Activated naive CD4-positive, alpha-beta T cell treated with anti-CD3 and anti-CD28 coated beads, Interleukin-2, amount 50 U/mL, for 72 hours (primary cell): ENCODE data around the gene ACSM3. TPM values are rescaled to one million over a fixed set of nuclear protein-coding genes. Genes with fewer than 3 reads are reported as not detected.
A peak's percentile ranks its signal among the peaks of the same experiment; 100 is the strongest.

Source experiments
- ATAC-seq, 2 donors: fragments of 150-1000 bp; cut with Tn5 transposase; 2 replicates each; pipeline ENCODE4 v1.10.0; 2021; ENCODE audit warnings: mild to moderate bottlenecking in 2 of 2, moderate library complexity in 2 of 2
- DNase-seq, 2 donors: peaks; one replicate each; pipeline ENCODE4 v3.0.0; 2021 to 2022; ENCODE audit warnings: low spot score in 2 of 2
- H3K27ac Mint-ChIP-seq, 2 donors: one replicate each; pipeline ENCODE4 v1.8.0; 2022; ENCODE audit warnings: mild to moderate bottlenecking in 2 of 2, mixed read lengths in 2 of 2
- H3K36me3 Mint-ChIP-seq, 2 donors: one replicate each; pipeline ENCODE4 v1.8.0; 2022; ENCODE audit warnings: mixed read lengths in 2 of 2
- H3K9me3 Mint-ChIP-seq, 2 donors: one replicate each; pipeline ENCODE4 v1.8.0; 2022; ENCODE audit warnings: mixed read lengths in 2 of 2
- total RNA-seq, 2 donors: library from RNA; stranded (reverse); gene quantifications; one replicate each; pipeline ENCODE4 v1.2.3, GENCODE V29; 2022

ACSM3 gene
- total RNA-seq, 2 donors from 2014 or later, result 18.1 to 55.0 TPM

DNA sequence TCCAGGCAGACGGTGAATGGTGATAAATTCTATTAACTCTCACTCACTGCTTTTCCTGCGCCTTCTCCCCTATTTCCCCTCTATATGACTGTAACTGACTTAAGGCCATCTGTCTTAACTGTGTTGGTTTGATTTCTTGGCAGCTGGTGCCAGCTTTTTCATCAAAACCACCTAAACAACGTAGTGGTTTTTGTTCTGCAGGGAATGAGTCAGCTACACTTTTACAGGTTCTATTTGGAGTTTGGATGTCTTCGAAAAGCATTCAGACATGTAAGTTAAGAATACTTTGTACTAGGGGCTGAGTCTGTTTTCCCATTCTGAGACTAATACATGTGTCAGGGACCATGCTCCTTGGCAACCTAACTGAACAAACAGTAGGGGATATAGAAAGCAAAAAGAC is 51.0 kb downstream of the ACSM3 start:
- Mint-ChIP-seq H3K9me3 (no peaks in the 10 kb centered on the region), H3K27ac (no peak overlapping the region), H3K36me3 (peaks cover 0 to 12% of the 10 kb centered on the region in 2 donors)
- no peak for DNase-seq
- peak; percentile 51 to 89 for ATAC-seq

DNA sequence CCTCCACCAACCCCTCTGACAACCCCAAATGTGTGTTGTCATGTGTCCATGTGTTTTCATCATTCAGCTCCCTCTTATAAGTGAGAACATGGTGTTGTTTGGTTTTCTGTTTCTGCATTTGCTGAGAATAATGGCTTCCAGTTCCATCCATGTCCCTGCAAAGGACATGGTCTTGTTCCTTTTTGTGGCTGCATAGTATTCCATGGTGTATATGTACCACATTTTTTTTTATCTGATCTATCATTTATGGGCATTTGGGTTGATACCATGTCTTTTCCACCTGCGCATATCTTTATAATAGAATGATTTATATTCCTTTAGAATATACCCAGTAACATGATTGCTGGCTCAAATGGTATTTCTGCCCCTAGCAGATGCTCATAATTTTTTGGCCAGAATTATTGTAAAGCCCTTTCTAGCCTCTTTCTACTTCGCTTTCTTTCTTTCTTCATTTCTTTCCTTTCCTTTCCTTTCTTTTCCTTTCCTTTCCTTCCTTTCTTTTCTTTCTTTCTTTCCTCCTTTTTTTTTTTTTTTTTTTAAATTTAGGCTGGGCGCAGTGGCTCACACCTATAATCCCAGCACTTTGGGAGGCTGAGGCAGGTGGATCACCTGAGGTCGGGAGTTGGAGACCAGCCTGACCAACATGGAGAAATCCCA is 55.2 kb downstream of the ACSM3 start:
- H3K9me3 Mint-ChIP-seq, result no peaks in the 10 kb centered on the region
- DNase-seq, result no peak
- H3K36me3 Mint-ChIP-seq, result peaks cover 0 to 31% of the 10 kb centered on the region in 2 donors
- ATAC-seq, result no peak
- no peak overlapping the region for H3K27ac Mint-ChIP-seq

DNA sequence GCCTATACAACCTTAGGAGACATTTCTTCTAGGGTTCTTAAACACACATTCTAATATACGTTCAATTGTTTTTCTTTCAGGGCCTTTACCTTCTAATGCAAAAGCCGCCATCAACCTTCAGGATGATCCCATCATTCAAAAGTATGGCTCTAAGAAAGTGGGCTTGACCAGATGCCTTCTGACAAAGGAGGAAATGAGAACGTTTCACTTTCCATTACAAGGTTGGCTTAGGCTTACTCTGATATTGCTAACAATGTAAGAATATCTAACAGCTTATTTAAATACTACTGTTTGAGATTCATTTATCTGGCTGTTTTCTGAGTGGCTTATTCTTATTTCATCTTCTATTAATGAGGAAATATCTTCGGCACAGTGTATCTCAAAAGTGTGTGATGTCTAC is 57.9 kb downstream of the ACSM3 start:
- ATAC-seq, result no peak
- Mint-ChIP-seq H3K27ac (no peak overlapping the region), H3K36me3 (peaks cover 0 to 35% of the 10 kb centered on the region in 2 donors), H3K9me3 (no peaks in the 10 kb centered on the region)
- DNase-seq, result no peak

- no peak for DNase-seq
- Mint-ChIP-seq H3K27ac (no peak overlapping the region), H3K9me3 (no peaks in the 10 kb centered on the region), H3K36me3 (peaks cover 0 to 35% of the 10 kb centered on the region in 2 donors)
- no peak for ATAC-seq
Measured at GRCh38 chr16:20822521-20823325, 58.9 kb downstream of the ACSM3 start.

DNA sequence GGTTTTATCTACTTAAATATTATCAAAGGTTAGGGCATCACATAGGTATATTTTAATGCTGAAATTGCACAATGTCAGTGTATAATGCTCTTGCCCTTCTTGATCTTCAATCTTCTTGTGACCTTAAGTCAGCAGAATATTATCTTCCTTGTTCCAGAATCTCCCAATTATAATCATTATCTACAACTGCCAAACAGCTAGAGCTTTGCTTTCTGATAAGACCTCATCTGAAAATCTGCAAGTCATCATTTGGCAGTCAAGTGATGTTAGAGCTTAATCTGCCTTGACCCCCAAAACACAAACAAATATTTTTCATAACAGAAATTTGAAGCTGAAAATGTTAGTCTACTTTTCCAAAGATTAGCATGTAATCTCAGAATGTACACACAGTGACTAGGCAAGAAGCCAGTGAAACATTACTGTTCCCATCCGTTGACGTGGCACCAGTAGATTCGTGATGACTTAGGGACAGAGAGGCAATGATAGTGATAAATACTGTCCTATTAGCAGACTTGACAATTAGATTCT is 62.3 kb downstream of the ACSM3 start:
- Mint-ChIP-seq H3K9me3 (no peaks in the 10 kb centered on the region), H3K36me3 (peaks cover 0 to 35% of the 10 kb centered on the region in 2 donors), H3K27ac (no peak overlapping the region)
- ATAC-seq, result no peak
- DNase-seq, result no peak

DNA sequence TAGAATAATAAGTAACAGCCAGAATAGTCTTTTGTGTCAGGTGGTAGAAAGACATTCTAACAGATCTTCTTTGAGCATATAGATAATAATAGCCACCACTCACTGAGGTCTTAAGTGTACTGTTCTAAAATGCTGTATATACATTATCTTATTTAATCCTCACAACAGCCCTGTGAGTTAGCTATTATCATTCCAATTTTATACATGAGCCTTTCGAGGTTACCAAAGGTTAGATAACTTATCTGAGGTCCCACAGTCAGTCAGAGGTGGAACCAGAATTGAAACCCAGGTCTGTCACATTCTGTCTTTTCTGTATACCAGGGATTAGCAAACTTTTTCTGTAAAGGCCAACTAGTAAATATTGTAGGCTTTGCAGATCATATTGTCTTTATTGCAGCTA is 65.7 kb downstream of the ACSM3 start:
- DNase-seq (no peak), ATAC-seq (no peak)
- Mint-ChIP-seq H3K27ac (no peak overlapping the region), H3K36me3 (peaks cover 7 to 26% of the 10 kb centered on the region in 2 donors), H3K9me3 (no peaks in the 10 kb centered on the region)

GRCh38 chr16:20830372-20830771 is 66.6 kb downstream of the ACSM3 start:
- no peak for ATAC-seq

DNA sequence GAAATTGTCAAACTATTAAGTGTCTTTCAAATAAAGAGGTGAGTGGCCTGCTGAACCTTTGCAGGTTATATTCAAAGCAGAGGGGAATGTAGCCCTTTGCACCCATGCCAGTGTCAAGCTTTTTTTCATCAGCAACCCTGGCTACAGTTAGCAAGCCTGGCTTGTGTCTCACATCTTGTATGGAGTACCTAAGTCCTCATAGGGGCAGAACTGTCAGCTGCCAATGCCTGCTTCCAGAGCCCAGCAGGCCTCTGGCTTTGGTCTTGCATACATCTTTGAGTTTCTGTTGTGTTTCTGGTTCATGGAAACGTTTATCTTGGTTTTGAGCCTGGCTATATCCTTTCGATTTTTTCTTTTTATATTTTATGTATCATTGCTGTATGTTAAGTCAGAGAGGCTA is 69.3 kb downstream of the ACSM3 start:
- no peak overlapping the region for H3K27ac Mint-ChIP-seq
- peaks cover 30 to 50% of the 10 kb centered on the region in 2 donors for H3K36me3 Mint-ChIP-seq
- ATAC-seq, result no peak
- no peak for DNase-seq
- H3K9me3 Mint-ChIP-seq, result peaks cover 5 to 9% of the 10 kb centered on the region in 2 donors

More at GRCh38 chr16:20830372-20830771, 66.6 kb downstream of the ACSM3 start:
- DNase-seq, result no peak
- Mint-ChIP-seq H3K36me3 (peaks cover 15 to 27% of the 10 kb centered on the region in 2 donors), H3K9me3 (no peaks in the 10 kb centered on the region), H3K27ac (no peak overlapping the region)

- Mint-ChIP-seq H3K27ac (no peak overlapping the region), H3K36me3 (peaks cover 30 to 61% of the 10 kb centered on the region in 2 donors), H3K9me3 (peaks cover 5 to 9% of the 10 kb centered on the region in 2 donors)
- DNase-seq, result no peak
- no peak for ATAC-seq
Measured at GRCh38 chr16:20838240-20838639, 74.4 kb downstream of the ACSM3 start.

DNA sequence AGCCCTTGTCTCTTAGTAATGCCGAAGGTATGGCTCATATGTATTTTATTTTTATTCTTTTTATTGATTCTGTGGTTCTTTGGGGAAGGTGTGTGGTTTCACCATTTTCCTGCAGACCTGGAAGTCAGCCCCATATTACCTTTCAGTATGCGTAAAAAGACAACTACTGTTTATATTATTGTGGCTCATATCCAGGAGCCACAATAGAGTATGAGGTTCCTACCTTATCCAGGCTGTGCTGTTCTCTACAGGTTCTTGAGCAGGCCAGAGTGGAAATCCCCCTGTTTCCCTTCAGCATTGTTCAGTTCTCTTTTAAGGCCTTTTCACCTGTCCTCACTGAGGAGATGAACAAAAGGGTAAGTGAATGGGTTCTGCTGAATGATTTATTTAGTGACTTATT is 75.7 kb downstream of the ACSM3 start:
- H3K36me3 Mint-ChIP-seq, result peaks cover 23 to 48% of the 10 kb centered on the region in 2 donors
- peaks cover 5 to 9% of the 10 kb centered on the region in 2 donors for H3K9me3 Mint-ChIP-seq
- no peak overlapping the region for H3K27ac Mint-ChIP-seq
- ATAC-seq (no peak), DNase-seq (no peak)

GRCh38 chr16:20844054-20844453 is 80.2 kb downstream of the ACSM3 start:
- H3K36me3 Mint-ChIP-seq, result peaks cover 0 to 17% of the 10 kb centered on the region in 2 donors
- DNase-seq, result no peak
- ATAC-seq, result peak in 1 of 2 donors; percentile 34
- H3K27ac Mint-ChIP-seq, result peak overlapping the region in 1 of 2 donors; percentile 12
- H3K9me3 Mint-ChIP-seq, result no peaks in the 10 kb centered on the region

DNA sequence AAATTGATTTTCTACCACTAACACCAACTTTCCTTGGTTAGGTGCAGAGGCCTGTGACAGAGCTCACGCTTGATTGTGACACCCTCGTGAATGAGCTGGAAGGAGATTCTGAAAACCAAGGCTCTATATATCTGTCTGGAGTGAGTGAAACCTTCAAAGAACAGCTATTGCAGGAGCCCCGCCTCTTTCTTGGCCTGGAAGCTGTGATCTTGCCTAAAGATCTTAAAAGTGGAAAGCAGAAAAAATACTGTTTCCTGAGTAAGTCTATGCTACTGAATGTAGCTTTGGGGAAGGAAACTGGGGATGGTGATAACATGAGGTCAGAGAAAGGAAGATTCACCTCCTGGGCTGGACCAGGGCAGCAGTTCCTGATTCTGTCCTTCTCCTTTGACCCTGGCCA is 80.8 kb downstream of the ACSM3 start:
- Mint-ChIP-seq H3K27ac (peak overlapping the region; percentile 12 to 40), H3K36me3 (peaks cover 0 to 17% of the 10 kb centered on the region in 2 donors), H3K9me3 (no peaks in the 10 kb centered on the region)
- peak; percentile 58 to 64 for ATAC-seq
- no peak for DNase-seq

DNA sequence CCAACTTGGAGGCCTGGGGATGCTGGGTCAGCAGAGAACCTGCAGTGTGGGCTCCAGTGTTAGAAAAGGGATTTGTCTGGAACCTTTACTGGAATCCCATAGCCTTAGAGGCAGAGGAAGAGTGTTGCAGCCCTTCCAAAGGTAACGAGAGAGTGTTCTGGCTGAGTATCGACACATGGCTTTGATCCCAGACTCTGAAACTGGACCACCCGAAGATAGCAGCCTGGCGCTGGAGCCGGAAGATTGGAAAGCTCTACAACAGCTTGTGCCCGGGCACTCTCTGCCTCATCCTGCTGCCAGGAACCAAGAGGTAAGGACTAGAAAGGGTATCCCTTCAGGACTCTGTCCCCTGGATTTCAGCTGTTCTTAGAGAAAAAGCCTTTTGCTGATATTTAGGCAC is 82.2 kb downstream of the ACSM3 start:
- DNase-seq, result no peak
- ATAC-seq, result no peak
- Mint-ChIP-seq H3K9me3 (no peaks in the 10 kb centered on the region), H3K27ac (peak overlapping the region in 1 of 2 donors; percentile 12), H3K36me3 (peaks cover 0 to 11% of the 10 kb centered on the region in 2 donors)

DNA sequence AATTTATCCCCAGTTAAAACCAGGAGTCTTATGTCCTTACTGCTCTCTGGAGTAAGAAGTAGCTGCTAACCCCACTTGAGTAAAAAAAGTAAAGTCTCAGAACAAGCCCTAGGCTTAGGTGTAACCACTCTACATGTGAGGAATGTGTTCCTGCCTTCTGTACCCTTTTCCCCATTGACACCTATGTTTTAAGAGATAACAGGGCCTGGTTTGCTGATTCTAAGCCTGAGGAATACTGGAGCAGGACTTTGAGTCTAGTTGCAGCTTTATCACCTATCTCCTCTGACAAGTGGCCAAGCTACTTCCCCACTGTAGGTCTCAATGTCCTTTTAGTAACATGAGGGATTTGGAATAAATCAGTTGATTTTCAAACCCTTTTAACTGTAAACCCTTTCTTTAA is 82.7 kb downstream of the ACSM3 start:
- DNase-seq, result no peak
- Mint-ChIP-seq H3K27ac (no peak overlapping the region), H3K36me3 (peaks cover 0 to 11% of the 10 kb centered on the region in 2 donors), H3K9me3 (no peaks in the 10 kb centered on the region)
- no peak for ATAC-seq
